ENCODE measurements around the gene MRPL37. TPM values are rescaled to one million over a fixed set of nuclear protein-coding genes. Genes with fewer than 3 reads are reported as not detected.
"Not testable (repeated sequence)": the region's sequence is repeated elsewhere in the genome, so short reads cannot be mapped to it uniquely, and the experiment has no call there.

Gene MRPL37
- total RNA-seq, 2 donors from 2014 or later: 73.7 to 91.5 TPM

- H3K9me3 ChIP-seq: no peaks in the 10 kb centered on the region
- WGBS: 83% methylated on average over 3 of the region's 3 CpGs
- H3K4me1 ChIP-seq (replicated peaks): no peaks in the 10 kb centered on the region
- intact Hi-C loops (cut with DNase I): no loop called here
- H3K4me3 ChIP-seq: no peak overlapping the region
- no peaks in the 10 kb centered on the region for H3K27me3 ChIP-seq (replicated peaks; ENCODE audit: insufficient read depth)
- H3K36me3 ChIP-seq: no peaks in the 10 kb centered on the region
- no peak for TF ChIP-seq POLR2A (IDR thresholded peaks at IDR 0.05)
- DNase-seq (ENCODE audit: low spot score): no peak
- no peak overlapping the region for H3K27ac ChIP-seq
Measured at GRCh38 chr1:54160351-54160750, 39.6 kb upstream of the MRPL37 start.

GRCh38 chr1:54161495-54162168, 38.3 kb upstream of the MRPL37 start:
- H3K9me3 ChIP-seq: no peaks in the 10 kb centered on the region
- WGBS: 84% methylated on average over 6 of the region's 6 CpGs
- H3K4me1 ChIP-seq (replicated peaks): no peaks in the 10 kb centered on the region
- H3K36me3 ChIP-seq: no peaks in the 10 kb centered on the region
- H3K4me3 ChIP-seq: no peak overlapping the region
- no peak for DNase-seq (ENCODE audit: low spot score)
- intact Hi-C loops (cut with DNase I): no loop called here
- no peak overlapping the region for H3K27ac ChIP-seq
- H3K27me3 ChIP-seq (replicated peaks; ENCODE audit: insufficient read depth): no peaks in the 10 kb centered on the region
- no peak for TF ChIP-seq POLR2AphosphoS5 (IDR thresholded peaks at IDR 0.05)
- no peak for TF ChIP-seq POLR2A (IDR thresholded peaks at IDR 0.05)

- Histone ChIP-seq H3K4me3 (no peak overlapping the region), H3K4me1 (replicated peaks) (no peaks in the 10 kb centered on the region), H3K36me3 (no peaks in the 10 kb centered on the region), H3K27me3 (replicated peaks; ENCODE audit: insufficient read depth) (no peaks in the 10 kb centered on the region), H3K27ac (no peak overlapping the region), H3K9me3 (no peaks in the 10 kb centered on the region)
- TF ChIP-seq POLR2AphosphoS5 (IDR thresholded peaks at IDR 0.05) (no peak), POLR2A (IDR thresholded peaks at IDR 0.05) (no peak), CTCF (IDR thresholded peaks at IDR 0.05) (no peak)
- intact Hi-C loops (cut with DNase I): no loop called here
- 87% methylated on average over 3 of the region's 3 CpGs for WGBS
- DNase-seq (ENCODE audit: low spot score): no peak
Measured at GRCh38 chr1:54163051-54163450, 36.9 kb upstream of the MRPL37 start.

GRCh38 chr1:54163573-54163972, 36.4 kb upstream of the MRPL37 start:
- no peaks in the 10 kb centered on the region for H3K9me3 ChIP-seq
- no peak overlapping the region for H3K4me3 ChIP-seq
- H3K4me1 ChIP-seq (replicated peaks): no peaks in the 10 kb centered on the region
- no peak for TF ChIP-seq CTCF (IDR thresholded peaks at IDR 0.05)
- intact Hi-C loops (cut with DNase I): no loop called here
- no peak overlapping the region for H3K27ac ChIP-seq
- no peak for DNase-seq (ENCODE audit: low spot score)
- 92% methylated on average over 5 of the region's 5 CpGs for WGBS
- no peaks in the 10 kb centered on the region for H3K36me3 ChIP-seq
- no peaks in the 10 kb centered on the region for H3K27me3 ChIP-seq (replicated peaks; ENCODE audit: insufficient read depth)

- 90% methylated on average over 15 of the region's 15 CpGs for WGBS
- no peaks in the 10 kb centered on the region for H3K9me3 ChIP-seq
- no peak overlapping the region for H3K27ac ChIP-seq
- TF ChIP-seq POLR2AphosphoS5 (IDR thresholded peaks at IDR 0.05) (no peak), POLR2A (IDR thresholded peaks at IDR 0.05) (no peak), CTCF (IDR thresholded peaks at IDR 0.05) (no peak)
- no peaks in the 10 kb centered on the region for H3K27me3 ChIP-seq (replicated peaks; ENCODE audit: insufficient read depth)
- intact Hi-C loops (cut with DNase I): no loop called here
- no peaks in the 10 kb centered on the region for H3K4me1 ChIP-seq (replicated peaks)
- no peaks in the 10 kb centered on the region for H3K36me3 ChIP-seq
- no peak overlapping the region for H3K4me3 ChIP-seq
- no peak for DNase-seq (ENCODE audit: low spot score)
Measured at GRCh38 chr1:54165146-54165545, 34.8 kb upstream of the MRPL37 start.

GRCh38 chr1:54166357-54166756, 33.6 kb upstream of the MRPL37 start:
- H3K36me3 ChIP-seq; H3K4me3 ChIP-seq; H3K9me3 ChIP-seq; intact Hi-C loops (cut with DNase I); H3K4me1 ChIP-seq (replicated peaks); DNase-seq (ENCODE audit: low spot score); H3K27me3 ChIP-seq (replicated peaks; ENCODE audit: insufficient read depth); H3K27ac ChIP-seq: not testable (repeated sequence)
- WGBS: 96% methylated on average over 8 of the region's 8 CpGs

Measured in prostate gland (tissue), 2 donors.